Breast epithelium (tissue), 3 donors: ENCODE data around the gene SERHL2.

Experiments
- POLR2AphosphoS5 ChIP-seq, 3 donors: sonication (generic); formaldehyde crosslinking; IDR thresholded peaks; one replicate each; pipeline ENCODE4 v1.6.1; 2017; ENCODE audit warnings: antibody characterized with exemption in 3 of 3
- TF ChIP-seq, protein P1 (sequence below), 3 donors: fragments of 450-650 bp; IDR thresholded peaks; one replicate each; pipeline ENCODE4 v1.5.1; 2016 to 2017; ENCODE audit warnings: antibody characterized with exemption in 3 of 3, mild to moderate bottlenecking in 3 of 3, moderate library complexity in 3 of 3

DNA sequence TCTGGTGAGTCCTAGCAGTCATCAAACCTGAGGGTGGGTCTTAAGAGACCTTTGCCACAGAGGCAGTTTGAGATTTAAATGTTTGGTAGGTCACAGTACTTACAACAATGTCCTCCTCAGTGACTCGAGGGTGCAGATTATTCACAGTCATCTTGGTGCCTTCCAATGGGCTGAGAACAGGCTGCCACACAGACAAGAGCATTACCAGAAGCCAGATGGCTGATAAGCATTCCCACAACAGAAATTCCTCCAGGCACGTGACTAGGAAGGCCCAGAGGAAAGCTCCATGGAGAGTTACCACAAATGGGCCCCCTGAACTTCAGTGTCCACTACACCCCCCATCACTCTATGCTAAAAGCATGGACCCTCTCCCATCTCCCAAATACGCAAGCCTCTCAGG lies 41.7 kb downstream of the SERHL2 start:
- TF ChIP-seq, protein P1, sequence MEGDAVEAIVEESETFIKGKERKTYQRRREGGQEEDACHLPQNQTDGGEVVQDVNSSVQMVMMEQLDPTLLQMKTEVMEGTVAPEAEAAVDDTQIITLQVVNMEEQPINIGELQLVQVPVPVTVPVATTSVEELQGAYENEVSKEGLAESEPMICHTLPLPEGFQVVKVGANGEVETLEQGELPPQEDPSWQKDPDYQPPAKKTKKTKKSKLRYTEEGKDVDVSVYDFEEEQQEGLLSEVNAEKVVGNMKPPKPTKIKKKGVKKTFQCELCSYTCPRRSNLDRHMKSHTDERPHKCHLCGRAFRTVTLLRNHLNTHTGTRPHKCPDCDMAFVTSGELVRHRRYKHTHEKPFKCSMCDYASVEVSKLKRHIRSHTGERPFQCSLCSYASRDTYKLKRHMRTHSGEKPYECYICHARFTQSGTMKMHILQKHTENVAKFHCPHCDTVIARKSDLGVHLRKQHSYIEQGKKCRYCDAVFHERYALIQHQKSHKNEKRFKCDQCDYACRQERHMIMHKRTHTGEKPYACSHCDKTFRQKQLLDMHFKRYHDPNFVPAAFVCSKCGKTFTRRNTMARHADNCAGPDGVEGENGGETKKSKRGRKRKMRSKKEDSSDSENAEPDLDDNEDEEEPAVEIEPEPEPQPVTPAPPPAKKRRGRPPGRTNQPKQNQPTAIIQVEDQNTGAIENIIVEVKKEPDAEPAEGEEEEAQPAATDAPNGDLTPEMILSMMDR (IDR thresholded peaks at IDR 0.05), result no peak
- TF ChIP-seq POLR2AphosphoS5 (IDR thresholded peaks at IDR 0.05), result no peak
